Hepatocyte (in vitro differentiated cells): ENCODE results near the gene D2HGDH. TPM values are rescaled to one million over a fixed set of nuclear protein-coding genes. Genes with fewer than 3 reads are reported as not detected.
A peak's percentile ranks its signal among the peaks of the same experiment; 100 is the strongest.

Source experiments
- DNase-seq: peaks from one replicate; pipeline ENCODE4 v3.0.0-alpha.2; 2016; ENCODE audit warnings: low spot score
- H2AFZ ChIP-seq: fragments of 200-600 bp; sonication (generic); 2 replicates; pipeline ENCODE4 v1.6.0; 2016; ENCODE audit warnings: antibody characterized with exemption, mild to moderate bottlenecking
- H3K27ac ChIP-seq: fragments of 200-600 bp; sonication (generic); 2 replicates; pipeline ENCODE4 v1.5.1; 2016; ENCODE audit warnings: mild to moderate bottlenecking
- H3K27me3 ChIP-seq: fragments of 200-600 bp; sonication (generic); 2 replicates; pipeline ENCODE4 v1.6.1; 2016
- H3K36me3 ChIP-seq: fragments of 200-600 bp; sonication (generic); replicated peaks from 2 replicates; pipeline ENCODE4 v1.5.1; 2016; ENCODE audit warnings: low read depth; ENCODE audit not compliant: insufficient read depth
- H3K4me1 ChIP-seq: fragments of 200-600 bp; sonication (generic); 2 replicates; pipeline ENCODE4 v1.5.1; 2016; ENCODE audit warnings: mild to moderate bottlenecking, moderate library complexity; ENCODE audit not compliant: insufficient read depth
- H3K4me2 ChIP-seq: fragments of 200-600 bp; sonication (generic); 2 replicates; pipeline ENCODE4 v1.6.0; 2016
- H3K4me3 ChIP-seq: fragments of 200-600 bp; sonication (generic); 2 replicates; pipeline ENCODE4 v1.5.1; 2016; ENCODE audit warnings: mild to moderate bottlenecking
- H3K79me2 ChIP-seq: fragments of 200-600 bp; sonication (generic); 2 replicates; pipeline ENCODE4 v1.6.0; 2017; ENCODE audit warnings: mild to moderate bottlenecking
- H3K9me2 ChIP-seq: fragments of 200-600 bp; sonication (generic); replicated peaks from 2 replicates; pipeline ENCODE4 v1.6.0; 2017; ENCODE audit warnings: mild to moderate bottlenecking; ENCODE audit not compliant: insufficient read depth
- H3K9me3 ChIP-seq: fragments of 200-600 bp; sonication (generic); 2 replicates; pipeline ENCODE4 v1.5.1; 2016; ENCODE audit warnings: low read depth, mild to moderate bottlenecking
- H4K20me1 ChIP-seq: fragments of 200-600 bp; sonication (generic); 2 replicates; pipeline ENCODE4 v1.6.0; 2016; ENCODE audit warnings: mild to moderate bottlenecking; ENCODE audit not compliant: insufficient read depth, poor library complexity, severe bottlenecking
- CTCF ChIP-seq: fragments of 200-600 bp; sonication (generic); IDR thresholded peaks from 2 replicates; pipeline ENCODE4 v1.5.1; 2016; ENCODE audit warnings: antibody characterized with exemption, mild to moderate bottlenecking; ENCODE audit not compliant: poor library complexity
- EZH2 ChIP-seq: fragments of 200-600 bp; sonication (generic); IDR thresholded peaks from 2 replicates; pipeline ENCODE4 v1.6.1; 2016; ENCODE audit warnings: antibody characterized with exemption, mild to moderate bottlenecking, borderline replicate concordance
- EZH2phosphoT487 ChIP-seq: fragments of 200-600 bp; sonication (generic); IDR thresholded peaks from one replicate; pipeline ENCODE4 v1.6.1; 2018; ENCODE audit warnings: antibody characterized with exemption, mild to moderate bottlenecking, low read depth, moderate library complexity; ENCODE audit not compliant: unreplicated experiment, severe bottlenecking
- WGBS: methylation state at CpG from one replicate; pipeline ENCODE4 v1.1.6; 2016; ENCODE audit warnings: low lambda C conversion rate; ENCODE audit errors: missing lambda C conversion rate; 5-methylcytosine and 5-hydroxymethylcytosine counted together
- polyA plus RNA-seq: library from polyadenylated mRNA; unstranded; fragments of >200 nt; fragmentation: Nextera tagmentation; extraction: Ambion mirVana; gene quantifications from 2 replicates; pipeline ENCODE4 v1.2.1, GENCODE V29; 2016
- total RNA-seq: library from RNA; depleted of rRNA; stranded (reverse); fragments of >200 nt; gene quantifications from 2 replicates; pipeline ENCODE4 v1.2.3, GENCODE V29; 2014

Gene D2HGDH
- total and polyA plus RNA-seq, 2 experiments from 2014 or later: 12.9 to 41.2 TPM

- peak overlapping the region; percentile 77 for H3K4me3 ChIP-seq
- H3K9me3 ChIP-seq: no peaks in the 10 kb centered on the region
- peak overlapping the region; percentile 96 for H3K4me2 ChIP-seq
- no peaks in the 10 kb centered on the region for H3K27me3 ChIP-seq
- peak overlapping the region; percentile 97 for H3K27ac ChIP-seq
- H3K9me2 ChIP-seq: no peaks in the 10 kb centered on the region
- H2AFZ ChIP-seq: peak overlapping the region; percentile 67
- H3K79me2 ChIP-seq: peaks cover 34% of the 10 kb centered on the region
- TF ChIP-seq CTCF (peak; percentile 50), EZH2 (no peak), EZH2phosphoT487 (no peak)
- H3K36me3 ChIP-seq: no peaks in the 10 kb centered on the region
- no peak for DNase-seq
- peaks cover 13% of the 10 kb centered on the region for H3K4me1 ChIP-seq
- WGBS: 1% methylated on average over 17 of the region's 17 CpGs
- peaks cover 8% of the 10 kb centered on the region for H4K20me1 ChIP-seq
Measured at GRCh38 chr2:241701149-241701398, 33.4 kb upstream of the D2HGDH start.

DNA sequence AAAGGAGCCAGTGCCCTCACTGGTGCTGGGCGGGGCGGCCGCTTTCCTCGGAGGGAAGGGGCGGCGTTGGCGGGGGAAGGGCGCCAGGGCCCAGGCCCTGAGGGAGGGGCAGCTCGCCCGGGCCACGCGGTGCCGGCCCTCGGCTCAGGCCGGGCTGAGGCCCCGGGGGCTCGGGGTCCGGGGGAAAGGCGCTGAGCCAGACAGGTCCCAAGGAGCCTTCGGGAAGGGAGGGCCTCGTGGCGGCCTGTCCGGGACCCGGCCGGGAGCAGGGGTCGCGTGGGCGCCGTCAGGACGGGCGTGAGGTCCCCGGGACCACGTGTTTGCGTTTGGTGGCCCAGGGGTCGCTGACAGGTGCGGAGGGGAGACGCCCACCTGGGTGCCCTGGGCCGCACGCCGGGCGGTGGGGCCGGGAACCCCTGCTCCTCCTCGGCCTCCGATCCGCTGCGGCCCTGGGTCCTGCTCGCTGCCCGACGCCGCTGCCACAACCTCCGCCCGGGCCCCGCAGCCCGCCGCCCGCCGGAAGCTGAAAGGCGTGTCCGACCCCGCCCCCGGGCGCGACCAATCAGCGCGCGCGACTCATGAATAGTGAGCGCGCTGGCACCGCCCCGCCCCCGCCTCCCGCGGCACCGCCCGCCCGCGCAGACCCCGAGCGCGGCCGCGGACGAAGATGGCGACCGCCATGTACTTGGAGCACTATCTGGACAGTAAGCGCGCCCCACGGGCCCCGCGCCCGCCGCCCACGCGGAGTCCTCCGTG lies 32.9 kb upstream of the D2HGDH start, which contains the start of gene ING5:
Gene ING5, plus strand, starts transcription at position 641 of the 756 bp plus-strand sequence. Its CDS starts 27 bp downstream, at position 668.
- TF ChIP-seq EZH2: no peak
- no peak for TF ChIP-seq EZH2phosphoT487
- no peak for TF ChIP-seq CTCF
- Histone ChIP-seq H3K9me3 (no peaks in the 10 kb centered on the region), H3K79me2 (peaks cover 34% of the 10 kb centered on the region), H3K4me3 (peak within 1 kb of the TSS; percentile 96), H3K4me2 (peak within 1 kb of the TSS; percentile 96), H2AFZ (peak within 1 kb of the TSS; percentile 67), H3K36me3 (no peaks in the 10 kb centered on the region), H3K9me2 (no peaks in the 10 kb centered on the region), H4K20me1 (peaks cover 8% of the 10 kb centered on the region), H3K27ac (peak within 1 kb of the TSS; percentile 97), H3K4me1 (peaks cover 13% of the 10 kb centered on the region), H3K27me3 (no peaks in the 10 kb centered on the region)
- peak; percentile 98 for DNase-seq
- 0% methylated on average over 22 of the region's 96 CpGs for WGBS

- peak overlapping the region; percentile 27 for H2AFZ ChIP-seq
Measured at GRCh38 chr2:241702155-241703031, 32.0 kb upstream of the D2HGDH start.

More at GRCh38 chr2:241702155-241703031, 32.0 kb upstream of the D2HGDH start:
- Histone ChIP-seq H3K36me3 (no peaks in the 10 kb centered on the region), H3K4me3 (peak overlapping the region; percentile 96), H4K20me1 (peaks cover 8% of the 10 kb centered on the region), H3K27me3 (no peaks in the 10 kb centered on the region), H3K27ac (peak overlapping the region; percentile 97), H3K4me1 (peaks cover 13% of the 10 kb centered on the region), H3K4me2 (peak overlapping the region; percentile 96), H3K9me3 (no peaks in the 10 kb centered on the region), H3K9me2 (no peaks in the 10 kb centered on the region), H3K79me2 (peaks cover 34% of the 10 kb centered on the region)
- WGBS: 2% methylated on average over 46 of the region's 98 CpGs
- peak; percentile 44 for TF ChIP-seq CTCF
- TF ChIP-seq EZH2: no peak
- no peak for TF ChIP-seq EZH2phosphoT487
- DNase-seq: peak; percentile 95
